Measurements from ENCODE around the gene SLC30A7.
"Not testable (repeated sequence)": the region's sequence is repeated elsewhere in the genome, so short reads cannot be mapped to it uniquely, and the experiment has no call there.

GRCh38 chr1:100889007-100889406, 6.9 kb upstream of the SLC30A7 start:
- TF ChIP-seq CTCF (IDR thresholded peaks at IDR 0.05; ENCODE audit: low read depth, low read length, poor library complexity, severe bottlenecking); EZH2phosphoT487 (IDR thresholded peaks at IDR 0.05; ENCODE audit: borderline replicate concordance, low read length): not testable (repeated sequence)

Data from DOHH2 (cell line).